HG03469 (cell line): Measurements from ENCODE around the gene ZC2HC1C.
A peak's percentile ranks its signal among the peaks of the same experiment; 100 is the strongest.
"Not testable (repeated sequence)": the region's sequence is repeated elsewhere in the genome, so short reads cannot be mapped to it uniquely, and the experiment has no call there.

ENCODE experiments used
- ATAC-seq: cut with Tn5 transposase; IDR thresholded peaks from one replicate; pipeline ENCODE4 v1.9.1; 2021; ENCODE audit warnings: mild to moderate bottlenecking, moderate library complexity, moderate number of reproducible peaks; ENCODE audit not compliant: unreplicated experiment

The ZC2HC1C gene

DNA sequence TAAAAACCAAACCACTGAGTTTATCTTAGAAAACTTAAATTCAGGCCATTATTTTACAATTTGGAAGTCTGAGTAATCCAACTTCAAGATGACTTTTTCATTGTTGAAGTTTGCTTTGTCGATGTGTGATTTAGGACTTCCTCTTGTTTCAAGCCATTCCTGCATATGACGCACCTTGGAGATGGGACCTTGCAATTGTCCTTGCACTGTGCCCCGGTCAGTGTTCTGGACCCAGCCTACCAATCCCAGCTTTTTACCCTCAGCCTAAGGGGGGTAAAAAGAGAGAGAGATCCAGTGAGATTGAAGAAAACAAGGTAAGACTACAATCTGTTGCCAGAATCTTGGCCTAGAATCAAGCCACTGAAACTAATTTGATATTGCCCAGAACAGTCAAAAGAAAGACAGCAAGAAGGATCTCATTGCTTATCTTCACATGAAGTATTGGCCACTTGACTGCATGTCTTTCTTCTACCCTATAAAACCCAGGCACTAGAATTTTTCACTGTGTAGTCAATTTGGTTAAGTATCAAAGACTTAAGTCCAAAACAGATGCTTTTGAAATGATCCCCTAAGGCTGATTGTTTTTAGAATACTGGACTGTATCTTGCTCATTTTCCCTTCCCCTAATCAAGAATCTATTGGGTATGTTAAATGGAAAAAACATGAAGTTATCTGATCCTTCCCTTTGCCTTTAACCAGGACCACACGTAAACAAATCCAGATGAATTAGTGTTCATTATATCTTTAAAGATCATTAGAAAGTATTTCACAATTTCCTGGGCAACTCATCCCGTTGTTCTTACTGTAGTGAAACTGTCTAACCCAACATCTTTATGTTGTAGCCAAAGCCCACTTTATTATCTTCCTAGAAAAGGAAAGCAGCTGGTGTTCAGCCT, 15.8 kb upstream of the ZC2HC1C start:
- no peak for ATAC-seq

DNA sequence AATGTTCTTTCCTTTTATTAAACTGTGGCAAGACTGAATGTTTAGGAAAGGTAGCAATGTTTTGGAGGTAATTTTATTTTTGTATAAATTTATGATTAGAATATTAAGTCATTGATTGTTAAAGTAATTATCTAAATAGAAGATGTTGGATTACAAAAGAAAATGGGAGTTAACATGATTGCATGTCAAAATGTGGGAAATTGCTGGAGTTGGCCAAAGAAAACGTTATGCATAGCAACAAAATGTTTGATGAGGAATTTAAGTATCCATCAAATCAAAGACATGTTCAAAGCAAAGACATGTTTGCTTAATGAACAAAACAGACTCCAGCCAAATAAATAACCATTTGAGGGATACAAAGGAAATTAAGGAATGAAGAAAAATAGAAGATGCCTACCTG, 15.0 kb upstream of the ZC2HC1C start:
- ATAC-seq = no peak

DNA sequence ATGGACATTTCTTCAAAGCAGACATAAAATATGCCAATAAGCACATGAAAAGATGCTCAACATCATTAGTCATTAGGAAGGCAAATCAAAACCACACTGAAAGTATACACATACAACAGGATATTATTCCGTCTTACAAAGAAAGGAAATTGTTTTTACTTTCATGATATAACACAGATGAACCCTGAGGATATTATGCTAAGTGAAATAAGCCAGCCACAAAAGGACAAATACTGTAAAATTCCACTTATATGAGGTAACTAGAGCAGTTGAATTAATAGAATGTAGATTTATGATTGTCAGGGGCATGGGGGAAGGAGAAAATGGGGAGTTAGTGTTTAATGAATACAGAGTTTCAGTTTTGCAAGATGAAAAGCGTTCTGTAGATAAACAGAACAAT, 9.8 kb upstream of the ZC2HC1C start:
- ATAC-seq = no peak

DNA sequence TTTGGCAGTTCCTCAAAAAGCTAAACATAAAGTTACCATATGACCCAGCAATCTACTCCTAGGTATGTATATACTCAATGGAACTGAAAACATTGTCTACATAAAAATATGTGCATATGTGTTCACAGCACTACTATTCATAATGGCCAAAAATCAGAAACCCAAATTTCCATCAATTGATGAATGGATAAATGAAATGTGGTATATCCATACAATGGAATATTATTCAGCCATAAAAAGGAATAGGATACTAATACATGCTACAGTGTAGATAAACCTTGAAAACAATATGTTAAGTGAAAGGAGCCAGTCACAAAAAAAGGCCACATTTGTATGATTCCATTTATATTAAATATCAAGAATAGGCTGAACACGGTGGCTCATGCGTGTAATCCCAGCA, 9.0 kb upstream of the ZC2HC1C start:
- ATAC-seq = no peak

DNA sequence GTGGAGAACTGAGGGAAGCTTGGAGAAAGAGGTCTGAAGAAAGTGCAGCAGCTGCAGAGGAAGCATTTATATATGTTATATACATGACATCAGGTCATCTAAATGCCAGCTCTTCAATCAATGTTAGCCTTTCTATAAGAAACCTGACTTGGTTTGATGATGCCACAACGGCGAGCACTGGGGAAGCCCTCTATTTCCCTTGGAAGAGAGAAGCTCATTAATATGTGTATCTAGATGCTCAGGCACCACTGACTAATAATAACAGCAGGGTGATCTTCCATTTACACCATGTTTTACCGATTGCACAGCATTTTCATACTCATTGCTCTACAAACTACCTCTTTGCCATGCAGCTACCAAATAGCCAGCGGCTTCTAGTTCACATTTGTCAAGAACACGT, 6.4 kb upstream of the ZC2HC1C start:
- no peak for ATAC-seq

DNA sequence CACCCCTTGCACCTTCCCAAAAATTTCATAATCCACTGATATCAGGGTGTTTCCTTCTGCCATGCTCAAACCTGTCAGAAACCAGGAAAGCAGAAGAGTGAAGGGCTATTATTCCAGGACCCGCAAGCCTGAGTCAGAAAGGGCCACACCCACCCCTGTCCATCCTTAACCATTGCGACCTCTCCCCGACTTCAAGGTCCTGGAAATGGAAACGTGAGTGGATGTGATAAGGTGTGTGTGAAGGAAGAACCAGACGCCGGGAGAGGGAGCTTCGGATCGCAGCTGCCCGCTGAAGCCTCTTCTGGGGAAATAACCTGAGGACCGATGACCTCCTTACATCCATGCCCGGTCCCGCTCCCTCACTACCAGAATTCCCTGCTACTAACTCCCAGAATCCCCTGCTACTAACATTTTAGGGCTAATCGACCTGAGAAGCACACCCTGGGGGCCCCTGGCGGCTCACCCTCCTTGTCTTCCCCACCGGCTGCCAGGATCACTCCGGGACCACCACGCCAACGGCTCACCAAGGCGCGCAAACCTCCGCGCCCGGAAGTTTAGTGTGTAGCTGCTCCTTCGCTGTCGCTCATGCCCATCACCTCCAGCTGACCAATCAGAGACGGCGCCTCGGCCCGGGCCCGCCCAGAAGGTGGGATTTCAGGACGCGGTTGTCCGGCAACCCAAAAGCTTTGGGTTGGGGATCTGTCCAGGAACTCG, 5.8 kb upstream of the ZC2HC1C start, which contains the start of gene ACYP1:
TSS of gene ACYP1 (minus strand) at position 534 of the 714 bp plus-strand sequence. CDS start at position 63, 471 bp downstream.
- ATAC-seq = peak; percentile 90

DNA sequence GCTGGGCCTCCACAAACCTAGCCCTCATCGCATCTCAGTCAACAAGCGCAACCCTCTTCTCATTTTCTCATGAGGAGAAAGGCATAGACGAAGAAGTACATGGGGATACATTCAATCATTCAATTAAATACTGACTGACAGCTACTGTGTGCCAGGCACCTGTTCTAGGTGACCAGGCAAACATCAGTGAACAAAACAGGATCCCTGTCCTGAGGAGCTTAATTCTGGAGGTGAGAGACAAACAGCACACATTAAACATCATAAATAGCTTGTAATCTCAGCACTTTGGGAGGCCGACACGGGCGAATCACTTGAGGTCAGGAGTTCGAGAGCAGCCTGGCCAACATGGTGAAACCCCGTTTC, 5.3 kb upstream of the ZC2HC1C start:
- ATAC-seq = no peak

DNA sequence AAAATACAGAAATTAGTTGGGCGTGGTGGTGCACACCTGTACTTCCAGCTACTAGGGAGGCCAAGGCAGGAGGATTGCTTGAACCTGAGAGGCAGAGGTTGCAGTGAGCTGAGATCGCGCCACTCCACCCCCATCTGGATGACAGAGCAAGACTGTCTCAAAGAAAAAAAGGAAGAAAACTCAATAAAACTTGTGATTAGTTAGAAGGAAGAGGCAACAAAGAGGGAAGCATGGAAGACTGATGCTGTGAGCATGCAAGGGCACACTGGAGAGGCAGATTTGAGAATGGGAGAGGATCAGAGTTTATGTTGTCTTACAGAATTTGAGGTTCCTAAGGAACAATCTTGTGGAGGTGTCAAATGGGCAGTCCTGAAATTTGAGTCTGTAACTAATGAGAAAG, 2.8 kb upstream of the ZC2HC1C start:
- ATAC-seq = no peak

DNA sequence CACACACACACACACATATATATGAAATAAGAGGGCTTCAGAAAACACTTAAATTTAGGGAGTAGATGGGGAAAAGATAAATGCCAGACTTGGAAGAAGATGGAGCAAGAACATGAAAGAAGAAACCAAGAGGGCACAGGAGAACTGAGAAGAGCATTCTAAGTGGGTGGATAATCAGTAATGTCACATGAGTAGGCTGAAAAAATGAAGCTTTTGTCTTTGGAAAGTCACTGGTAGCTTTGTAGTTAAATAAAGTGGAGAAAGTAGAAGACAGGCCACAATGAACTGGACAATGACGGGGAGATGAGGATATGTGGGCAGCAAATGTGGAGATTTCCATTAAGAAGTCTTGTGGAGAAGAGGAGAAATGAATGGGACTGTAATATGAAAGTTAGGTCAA, 2.2 kb upstream of the ZC2HC1C start:
- ATAC-seq = no peak

DNA sequence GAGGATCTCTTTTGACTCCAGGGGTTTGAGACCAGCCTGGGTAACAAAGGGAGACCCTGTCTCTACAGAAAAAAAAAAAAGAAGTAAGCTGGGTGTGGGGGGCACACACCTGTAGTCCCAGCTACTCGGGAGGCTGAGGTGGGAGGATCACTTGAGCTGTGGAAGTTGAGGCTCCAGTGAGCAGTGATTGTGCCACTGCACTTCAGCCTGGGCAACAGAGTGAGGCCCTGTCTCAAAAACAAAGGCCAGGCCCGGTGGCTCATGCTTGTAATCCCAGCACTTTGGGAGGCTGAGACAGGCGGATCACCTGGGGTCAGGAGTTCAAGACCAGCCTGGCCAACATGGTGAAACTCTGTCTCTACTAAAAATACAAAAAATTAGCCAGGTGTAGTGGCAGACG, 1.7 kb upstream of the ZC2HC1C start:
- ATAC-seq = not testable (repeated sequence)

DNA sequence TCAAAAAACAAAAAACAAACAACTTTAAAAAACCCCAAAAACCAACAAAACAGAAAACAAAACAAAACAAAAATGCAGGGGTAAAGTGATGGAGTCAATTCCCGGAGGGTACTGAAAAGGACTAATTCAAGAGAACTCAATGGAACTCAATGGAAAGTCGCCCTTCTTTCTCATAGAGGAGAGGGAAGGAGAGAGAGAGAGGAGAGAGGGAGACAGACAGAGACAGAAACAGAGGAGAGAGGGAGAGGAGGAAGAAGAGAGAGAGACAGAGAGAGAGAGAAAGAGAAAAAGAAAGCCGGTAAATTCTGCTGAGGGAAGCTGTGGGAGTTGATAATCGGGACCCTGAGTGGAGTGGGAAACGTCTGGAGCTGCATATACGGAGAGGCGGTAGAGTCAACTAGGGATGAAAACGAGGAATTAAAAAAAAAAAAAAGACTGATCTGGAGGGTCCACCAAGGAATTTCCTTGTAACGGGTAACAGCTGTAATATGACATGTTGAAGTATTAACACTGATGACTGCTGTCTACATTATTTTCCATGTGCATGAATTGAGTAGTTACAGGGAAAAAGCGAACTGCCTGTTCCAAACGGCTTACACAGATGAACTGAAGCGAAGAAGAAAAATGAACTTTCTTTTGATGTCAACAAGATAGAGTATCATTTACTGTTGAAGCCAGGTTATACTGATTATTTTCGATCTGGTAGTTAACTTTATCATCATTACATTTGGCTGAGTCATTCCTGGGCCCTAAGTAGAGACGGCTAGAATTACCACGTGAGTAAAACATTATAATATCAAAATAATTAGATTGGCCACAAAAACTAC, 934 bp upstream of the ZC2HC1C start:
- no peak for ATAC-seq

DNA sequence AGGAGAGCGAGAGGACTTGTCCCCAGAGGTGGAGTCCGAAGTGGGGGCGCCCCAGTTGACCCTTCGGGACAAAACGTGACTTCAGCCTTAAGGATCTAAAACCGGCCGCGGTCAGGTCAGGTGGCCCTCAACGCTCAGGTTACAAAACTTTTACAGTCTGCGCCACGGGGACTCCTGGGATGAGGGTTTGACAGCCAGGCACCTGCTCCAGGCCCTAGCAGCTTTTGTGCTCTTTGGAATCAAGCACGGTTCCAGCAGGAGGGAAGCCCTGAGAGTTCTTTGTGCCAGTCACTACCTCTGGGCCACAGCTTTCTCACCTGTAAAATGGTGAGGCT, 337 bp downstream of the ZC2HC1C start:
- ATAC-seq = no peak

DNA sequence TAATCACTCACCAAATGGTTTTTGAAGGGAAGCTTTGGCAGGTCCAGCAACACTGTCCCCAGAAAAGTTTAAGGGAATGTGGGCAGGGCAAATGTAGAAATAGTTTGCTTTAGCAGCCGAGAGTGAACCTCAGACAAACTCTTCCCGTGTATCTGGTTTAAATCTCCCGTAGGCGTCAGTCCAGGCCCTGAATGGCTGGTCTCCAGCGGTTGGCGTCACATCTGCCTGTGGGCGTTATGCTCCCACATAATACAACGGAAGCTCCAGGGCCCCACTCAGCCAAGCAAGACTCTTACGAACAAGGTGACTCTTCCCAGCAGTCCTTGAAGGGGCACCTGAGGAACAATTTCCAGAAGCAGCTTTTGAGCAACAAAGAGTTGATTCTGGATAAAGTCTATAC, 942 bp downstream of the ZC2HC1C start:
- no peak for ATAC-seq

DNA sequence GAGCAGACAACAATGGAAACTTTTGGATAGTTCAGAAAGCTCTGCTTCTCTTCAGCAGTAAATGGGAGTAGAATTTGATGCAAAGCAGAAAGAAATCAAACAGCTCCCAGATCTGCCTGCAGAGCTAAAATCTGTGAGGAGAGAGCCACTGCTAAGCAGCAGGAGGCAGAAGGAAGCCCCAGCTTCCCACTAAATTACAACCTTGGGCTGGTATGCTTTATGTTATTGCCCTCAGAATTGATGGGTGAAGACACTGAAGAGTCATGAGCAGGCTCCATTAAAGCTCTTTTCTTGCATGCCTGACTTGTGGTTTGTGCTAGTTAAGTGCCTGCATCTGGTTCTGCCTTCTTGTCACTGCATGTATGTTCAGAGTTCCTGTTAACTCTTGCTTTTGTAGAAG, 8.4 kb downstream of the ZC2HC1C start:
- ATAC-seq = no peak

DNA sequence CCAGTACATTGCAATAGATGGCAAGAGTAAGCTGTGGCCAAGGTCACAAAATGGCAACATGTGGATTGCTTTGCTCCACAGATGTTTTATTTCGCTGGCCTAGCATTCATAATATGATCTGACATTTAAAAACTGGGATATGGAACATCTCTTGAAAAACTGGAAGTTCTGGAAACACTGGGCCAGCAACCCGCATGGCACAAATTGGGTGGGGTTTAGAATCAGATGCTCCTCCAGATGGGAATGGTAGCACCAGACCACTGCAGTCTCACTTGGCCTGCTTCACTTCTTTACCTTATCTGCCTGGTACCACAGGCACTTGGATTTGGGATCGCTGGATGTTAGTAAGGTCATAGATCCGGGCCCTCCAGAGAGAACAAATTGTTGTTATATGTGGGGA, 10.1 kb downstream of the ZC2HC1C start:
- ATAC-seq = no peak

DNA sequence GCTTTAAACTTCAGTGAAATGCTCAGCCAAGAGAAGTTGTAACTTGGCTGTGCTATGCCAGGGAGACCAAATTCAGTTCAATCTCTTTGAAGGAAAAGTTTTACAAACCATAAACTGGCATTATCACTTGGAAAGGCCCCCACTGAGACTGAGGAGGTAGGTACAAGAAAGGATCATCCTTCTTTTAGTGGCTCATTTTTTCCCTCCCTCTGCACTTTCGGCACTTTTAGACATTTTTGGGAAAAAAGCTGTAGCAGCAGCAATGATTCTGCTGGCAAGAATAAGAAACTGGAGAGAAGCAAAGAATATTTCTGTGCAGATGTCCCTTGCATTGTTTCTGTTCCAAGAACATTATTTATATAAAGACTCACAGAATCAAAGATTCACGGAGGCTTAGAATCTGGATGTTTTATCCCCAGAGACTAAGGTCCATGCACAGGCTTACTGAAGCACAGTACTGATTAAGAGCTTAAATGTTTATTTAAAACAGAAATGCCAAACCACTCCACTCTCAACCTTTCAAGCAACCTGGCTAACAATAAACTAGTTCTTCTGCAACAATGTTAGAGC, 12.3 kb downstream of the ZC2HC1C start:
- no peak for ATAC-seq

DNA sequence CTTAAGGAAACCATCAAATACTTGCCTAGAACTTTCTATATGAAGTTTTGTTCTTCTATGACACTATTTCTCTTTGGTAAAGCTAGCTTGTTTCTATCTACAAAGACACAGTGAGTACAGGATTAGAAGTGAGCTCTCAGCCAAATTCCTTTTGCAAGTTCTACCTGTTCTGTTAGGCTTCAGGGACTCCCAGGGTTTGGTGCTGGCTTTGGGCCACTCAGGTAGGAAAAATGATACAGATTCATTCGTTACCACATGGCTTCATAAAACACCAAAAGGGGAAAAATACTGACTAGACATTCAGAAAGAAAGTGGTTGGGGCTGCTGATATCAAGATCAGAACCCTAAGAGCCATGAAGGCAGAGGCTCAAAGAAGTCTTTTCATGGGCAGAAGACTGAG, 13.8 kb downstream of the ZC2HC1C start:
- no peak for ATAC-seq

DNA sequence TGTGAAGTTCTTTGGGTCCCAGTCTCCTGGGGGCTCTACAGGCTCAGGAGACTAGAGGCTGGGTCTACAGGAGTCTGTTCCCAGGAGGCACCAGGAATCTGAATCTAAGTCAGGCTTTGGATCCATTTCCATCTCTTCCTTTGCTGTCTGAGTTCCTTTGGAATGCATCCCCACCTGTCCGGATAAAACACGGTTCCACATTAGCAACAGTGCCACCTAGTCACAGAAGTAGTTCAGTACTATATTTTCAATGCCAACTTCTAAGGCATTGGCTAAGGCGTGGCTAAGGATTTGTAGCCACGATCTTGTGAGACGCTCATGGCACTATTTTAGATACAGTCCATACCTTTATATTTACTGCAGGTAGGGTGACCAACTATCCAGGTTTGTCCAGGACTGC, 15.1 kb downstream of the ZC2HC1C start:
- ATAC-seq = no peak

DNA sequence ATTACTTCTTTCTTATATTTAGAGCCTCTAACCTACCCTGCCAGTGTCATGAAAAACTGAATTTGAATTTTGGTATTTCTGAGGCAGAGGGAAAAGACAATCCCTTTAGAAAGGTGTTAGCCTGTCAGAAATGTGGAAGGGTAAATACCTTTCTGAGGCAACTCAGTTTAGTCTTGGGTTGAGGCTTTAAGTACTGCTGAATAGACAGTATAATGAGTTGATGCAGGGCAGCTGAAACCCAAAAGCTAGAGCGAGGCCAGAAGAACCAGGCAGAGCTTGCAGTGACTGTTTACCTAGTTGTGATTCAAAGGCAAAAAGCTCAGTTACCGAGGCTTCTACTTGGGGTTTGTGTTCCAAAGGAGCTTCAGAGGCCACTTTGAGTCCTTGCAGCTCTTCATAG, 18.7 kb downstream of the ZC2HC1C start:
- no peak for ATAC-seq

DNA sequence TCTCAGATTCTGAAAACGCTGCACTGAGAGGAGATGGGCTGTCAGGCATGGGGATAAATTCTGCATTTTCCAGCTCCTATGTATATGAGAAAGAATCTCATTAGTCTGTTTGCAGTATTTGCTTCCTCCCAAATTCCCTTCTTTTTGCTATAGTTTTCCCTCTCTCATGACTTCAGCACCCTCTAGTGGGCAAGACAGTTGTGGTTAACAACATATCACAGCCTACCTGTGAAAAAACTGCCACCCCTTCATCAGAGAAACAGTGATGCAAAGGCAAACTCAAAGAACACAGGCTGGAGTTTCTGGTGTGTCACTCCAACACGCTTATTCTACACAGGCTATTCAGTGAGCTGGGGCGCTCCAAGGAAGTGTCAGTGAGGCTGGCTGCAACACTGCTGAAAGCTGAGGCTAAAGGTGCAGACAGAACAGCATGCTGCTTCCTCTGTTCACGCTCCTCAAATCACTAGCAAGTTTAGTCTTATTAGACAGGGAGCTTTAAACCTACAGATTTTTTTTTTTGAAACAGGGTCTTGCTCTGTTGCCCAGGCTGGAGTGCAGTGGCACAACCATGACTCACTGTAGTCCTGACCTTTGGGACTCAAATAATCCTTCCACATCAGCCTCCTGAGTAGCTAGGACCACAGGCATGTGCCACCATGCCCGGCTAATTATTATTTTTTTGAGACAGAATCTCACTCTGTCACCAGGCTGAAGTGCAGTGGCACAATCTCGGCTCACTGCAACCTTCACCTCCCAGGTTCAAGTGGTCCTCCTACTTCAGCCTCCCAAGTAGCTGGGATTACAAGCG, 19.3 kb downstream of the ZC2HC1C start:
- ATAC-seq = no peak
